ENCODE measurements around the gene CCNF. TPM values are rescaled to one million over a fixed set of nuclear protein-coding genes. Genes with fewer than 3 reads are reported as not detected.

The CCNF gene, protein sequence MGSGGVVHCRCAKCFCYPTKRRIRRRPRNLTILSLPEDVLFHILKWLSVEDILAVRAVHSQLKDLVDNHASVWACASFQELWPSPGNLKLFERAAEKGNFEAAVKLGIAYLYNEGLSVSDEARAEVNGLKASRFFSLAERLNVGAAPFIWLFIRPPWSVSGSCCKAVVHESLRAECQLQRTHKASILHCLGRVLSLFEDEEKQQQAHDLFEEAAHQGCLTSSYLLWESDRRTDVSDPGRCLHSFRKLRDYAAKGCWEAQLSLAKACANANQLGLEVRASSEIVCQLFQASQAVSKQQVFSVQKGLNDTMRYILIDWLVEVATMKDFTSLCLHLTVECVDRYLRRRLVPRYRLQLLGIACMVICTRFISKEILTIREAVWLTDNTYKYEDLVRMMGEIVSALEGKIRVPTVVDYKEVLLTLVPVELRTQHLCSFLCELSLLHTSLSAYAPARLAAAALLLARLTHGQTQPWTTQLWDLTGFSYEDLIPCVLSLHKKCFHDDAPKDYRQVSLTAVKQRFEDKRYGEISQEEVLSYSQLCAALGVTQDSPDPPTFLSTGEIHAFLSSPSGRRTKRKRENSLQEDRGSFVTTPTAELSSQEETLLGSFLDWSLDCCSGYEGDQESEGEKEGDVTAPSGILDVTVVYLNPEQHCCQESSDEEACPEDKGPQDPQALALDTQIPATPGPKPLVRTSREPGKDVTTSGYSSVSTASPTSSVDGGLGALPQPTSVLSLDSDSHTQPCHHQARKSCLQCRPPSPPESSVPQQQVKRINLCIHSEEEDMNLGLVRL
- total RNA-seq = 4.2 and 12.5 TPM in 2 replicates

GRCh38 chr16:2429034-2429770 is at the start of gene CCNF:
Gene CCNF, plus strand, starts transcription at chr16:2429447. Its CDS starts 35 bp downstream, at chr16:2429482.

DNA sequence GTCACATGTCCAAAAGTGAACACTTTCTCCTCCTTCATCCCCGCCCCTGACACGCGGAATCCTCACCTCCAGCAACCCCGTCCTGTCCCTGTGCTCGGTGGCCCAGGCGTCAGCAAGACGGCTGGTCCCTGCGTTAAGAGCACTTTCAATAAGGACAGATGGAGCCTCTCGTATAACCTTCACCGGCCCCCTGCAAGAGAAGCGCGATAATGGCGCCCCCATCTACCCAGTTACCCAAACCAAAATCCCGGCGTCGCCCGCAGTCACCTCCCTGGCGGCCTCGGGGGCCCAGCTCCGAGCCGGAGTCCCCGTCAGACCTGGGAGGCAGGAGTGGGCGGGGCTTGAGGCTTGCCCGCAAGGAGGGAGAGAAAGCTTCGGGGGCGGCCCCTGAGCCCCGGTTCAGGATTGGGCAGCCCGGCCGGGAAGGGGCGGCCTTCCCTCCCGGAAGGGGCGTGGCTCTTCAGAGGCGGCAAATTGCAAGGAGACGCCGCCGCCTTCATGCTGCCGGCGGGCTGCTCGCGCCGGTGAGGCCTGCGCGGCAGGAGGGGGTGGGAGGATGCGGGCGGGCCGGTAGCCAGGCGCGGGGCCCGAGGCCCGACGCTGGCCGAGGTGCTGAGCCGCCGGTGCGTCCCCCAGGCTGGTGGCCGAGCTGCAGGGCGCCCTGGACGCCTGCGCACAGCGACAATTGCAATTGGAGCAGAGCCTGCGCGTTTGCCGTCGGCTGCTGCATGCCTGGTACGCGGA is 30.6 kb downstream of the CCNF start, which contains the start of gene TEDC2:
TSS of gene TEDC2 (plus strand) at position 463 of the 744 bp plus-strand sequence. CDS start at position 499, 36 bp downstream.

DNA sequence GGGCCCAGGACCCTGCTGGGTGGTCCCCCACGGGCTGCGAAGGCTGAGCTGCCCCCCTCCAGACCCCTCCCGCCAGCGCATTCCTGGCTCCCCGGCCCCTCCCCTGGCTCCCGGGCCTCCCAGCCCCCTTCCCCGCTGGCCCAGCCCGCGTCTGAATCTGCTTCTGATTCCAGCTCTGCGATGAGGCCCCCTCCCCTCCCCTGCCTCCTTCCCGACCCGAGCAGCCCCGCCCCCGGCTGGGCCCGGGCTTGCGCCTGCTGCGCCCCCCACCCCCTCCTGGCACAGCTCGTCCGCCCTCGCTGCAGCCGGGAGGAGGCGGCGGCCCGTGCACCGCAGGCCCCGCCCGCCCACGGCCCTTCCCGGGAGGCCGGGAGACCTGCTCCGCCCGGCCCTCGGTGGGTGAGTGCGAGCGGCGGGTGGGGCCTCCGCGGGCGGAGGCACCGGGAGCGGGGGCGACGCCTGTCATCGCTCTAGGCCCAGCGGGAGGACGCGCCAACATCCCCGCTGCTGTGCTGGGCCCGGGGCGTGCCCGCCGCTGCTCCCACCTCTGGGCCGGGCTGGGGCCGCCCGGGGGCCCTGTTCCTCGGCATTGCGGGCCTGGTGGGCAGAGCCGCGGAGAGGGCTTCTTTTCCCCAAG is 41.9 kb downstream of the CCNF start, which contains the start of gene NTN3:
TSS of gene NTN3 (plus strand) at position 282 of the 637 bp plus-strand sequence. CDS start 405 bp downstream, outside the sequence.

GRCh38 chr16:2474877-2475412 is 45.7 kb downstream of the CCNF start, which contains the start of gene TBC1D24:
Gene TBC1D24, plus strand, starts transcription at chr16:2475127. Its CDS starts 21,022 bp downstream, at chr16:2496149.

Other genes with a start within 250 kb of the CCNF start
- 0.30 and 0.92 TPM in 2 replicates for gene CASKIN1, start 232.8 kb upstream of the CCNF start, total RNA-seq
- 19.6 and 25.8 TPM in 2 replicates for gene MLST8, start 224.0 kb upstream of the CCNF start, total RNA-seq
- gene BRICD5, start 218.6 kb upstream of the CCNF start, total RNA-seq = 2.1 and 9.6 TPM in 2 replicates
- 12.8 and 16.4 TPM in 2 replicates for gene PGP, start 214.6 kb upstream of the CCNF start, total RNA-seq
- gene E4F1, start 205.9 kb upstream of the CCNF start, total RNA-seq = 26.1 and 29.5 TPM in 2 replicates
- 1.2 and 1.3 TPM in 2 replicates for gene DNASE1L2, start 193.0 kb upstream of the CCNF start, total RNA-seq
- gene ECI1, start 177.9 kb upstream of the CCNF start, total RNA-seq = 22.4 and 38.0 TPM in 2 replicates
- 44.5 and 91.3 TPM in 2 replicates for gene RNPS1, start 161.3 kb upstream of the CCNF start, total RNA-seq
- gene ABCA3, start 88.7 kb upstream of the CCNF start, total RNA-seq = 1.5 and 5.3 TPM in 2 replicates
- gene TEDC2, start 30.7 kb downstream of the CCNF start, total RNA-seq = 3.0 and 5.4 TPM in 2 replicates
- gene NTN3, start 41.9 kb downstream of the CCNF start, total RNA-seq = 0.59 and 1.9 TPM in 2 replicates
- gene TBC1D24, start 45.7 kb downstream of the CCNF start, total RNA-seq = 20.8 and 32.5 TPM in 2 replicates
- gene ATP6V0C, start 84.5 kb downstream of the CCNF start, total RNA-seq = 15.1 and 16.4 TPM in 2 replicates
- gene AMDHD2, start 90.9 kb downstream of the CCNF start, total RNA-seq = 33.6 and 42.2 TPM in 2 replicates
- gene CEMP1, start 102.0 kb downstream of the CCNF start, total RNA-seq = 0.09 TPM in 1 of 2 replicates, not detected in the other
- gene PDPK1, start 108.6 kb downstream of the CCNF start, total RNA-seq = 23.2 and 30.3 TPM in 2 replicates

Data from smooth muscle cell of the umbilical artery (primary cell).